NCI-H187 (cell line): Measurements from ENCODE around the gene IL16.
A peak's percentile ranks its signal among the peaks of the same experiment; 100 is the strongest.

Source experiments
- DNase-seq, 2 experiments: peaks; one replicate each; lab custom pipeline; 2025; lab: John Stamatoyannopoulos, UW

The IL16 gene

GRCh38 chr15:81295486-81296121, 98.9 kb downstream of the IL16 start:
- no peak for DNase-seq

- no peak for DNase-seq
Measured at GRCh38 chr15:81296186-81296585, 99.5 kb downstream of the IL16 start.

- peak in 1 of 2 experiments; percentile 4 for DNase-seq
Measured at GRCh38 chr15:81296673-81297072, 100.0 kb downstream of the IL16 start.

- no peak for DNase-seq
Measured at GRCh38 chr15:81297147-81297572, 100.5 kb downstream of the IL16 start.

GRCh38 chr15:81297603-81298575, 101.2 kb downstream of the IL16 start:
- DNase-seq: no peak

- DNase-seq: no peak
Measured at GRCh38 chr15:81298611-81299010, 101.9 kb downstream of the IL16 start.

GRCh38 chr15:81299156-81299555, 102.5 kb downstream of the IL16 start:
- no peak for DNase-seq

- no peak for DNase-seq
Measured at GRCh38 chr15:81299630-81300273, 103.1 kb downstream of the IL16 start.

GRCh38 chr15:81301385-81301784, 104.7 kb downstream of the IL16 start:
- DNase-seq: no peak

GRCh38 chr15:81301815-81302399, 105.2 kb downstream of the IL16 start:
- no peak for DNase-seq

GRCh38 chr15:81302701-81303109, 106.0 kb downstream of the IL16 start:
- no peak for DNase-seq

- DNase-seq: no peak
Measured at GRCh38 chr15:81303244-81304225, 106.9 kb downstream of the IL16 start.

GRCh38 chr15:81304226-81304625, 107.5 kb downstream of the IL16 start:
- DNase-seq: no peak

GRCh38 chr15:81308260-81308659, 111.6 kb downstream of the IL16 start:
- no peak for DNase-seq

- DNase-seq: no peak
Measured at GRCh38 chr15:81309647-81310450, 113.2 kb downstream of the IL16 start.

GRCh38 chr15:81310480-81310879, 113.8 kb downstream of the IL16 start:
- no peak for DNase-seq

GRCh38 chr15:81311752-81312464, 115.2 kb downstream of the IL16 start:
- no peak for DNase-seq

GRCh38 chr15:81312790-81313543, 116.3 kb downstream of the IL16 start:
- no peak for DNase-seq

GRCh38 chr15:81313686-81314085, 117.0 kb downstream of the IL16 start:
- DNase-seq: no peak
